ENCODE results near the gene ZNF605.
A peak's percentile ranks its signal among the peaks of the same experiment; 100 is the strongest.
"Not testable (repeated sequence)": the region's sequence is repeated elsewhere in the genome, so short reads cannot be mapped to it uniquely, and the experiment has no call there.

Gene ZNF605

DNA sequence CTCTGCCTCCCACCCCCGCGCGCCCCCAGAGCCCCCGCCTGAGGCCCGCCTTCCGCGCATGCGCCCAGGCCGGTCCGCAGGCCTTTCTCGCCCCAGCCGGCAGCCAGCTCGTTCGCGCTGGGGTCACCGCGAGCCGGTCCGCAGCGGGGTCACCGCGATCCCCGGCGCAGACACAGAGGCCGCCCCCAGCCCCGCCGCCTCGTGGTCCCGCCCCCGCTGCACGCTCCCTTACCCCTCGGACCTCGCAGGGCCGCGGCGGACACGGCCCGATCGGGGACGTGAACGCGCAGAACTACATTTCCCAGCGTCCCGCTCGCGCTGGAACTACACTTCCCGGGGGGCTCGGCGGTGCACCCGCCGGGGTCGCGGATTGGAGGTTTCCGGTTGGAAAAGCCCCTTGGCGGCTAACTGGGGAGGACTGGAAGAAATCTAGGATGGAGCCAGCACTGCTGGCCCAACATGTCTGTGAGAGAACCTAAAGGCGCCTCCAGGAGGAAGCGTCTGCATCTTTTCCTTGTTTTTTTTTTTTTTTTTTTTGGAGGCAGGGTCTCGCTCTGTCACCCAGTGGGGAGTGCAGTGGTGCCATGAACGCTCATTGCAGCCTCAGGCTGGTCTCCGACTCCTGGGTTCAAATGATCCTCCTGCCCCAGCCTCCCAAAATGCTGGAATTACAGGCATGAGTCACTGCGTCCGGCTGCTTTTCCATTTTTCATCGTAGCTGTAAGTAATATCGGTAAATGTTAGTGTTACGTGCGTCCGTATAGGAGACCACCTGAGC lies at the start of gene ZNF605:
ZNF605 (minus strand) TSS at position 296 of the 778 bp plus-strand sequence. CDS start 10,671 bp downstream, outside the sequence.
- peak; percentile 88 to 89 for DNase-seq

- no peak for DNase-seq
Measured at GRCh38 chr12:132998741-132999140, 42.6 kb upstream of the ZNF605 start.

- no peak for DNase-seq
Measured at GRCh38 chr12:132986885-132987225, 30.7 kb upstream of the ZNF605 start.

- DNase-seq: peak; percentile 90 to 91
Measured at GRCh38 chr12:132986001-132986884, 30.1 kb upstream of the ZNF605 start, which contains the start of gene ZNF26. Gene ZNF26 (plus strand): TSS chr12:132986367. CDS start chr12:132986841, 474 bp downstream.

- peak; percentile 11 to 20 for DNase-seq
Measured at GRCh38 chr12:132976870-132977269, 20.8 kb upstream of the ZNF605 start.

- DNase-seq: no peak
Measured at GRCh38 chr12:132972374-132972773, 16.3 kb upstream of the ZNF605 start.

DNA sequence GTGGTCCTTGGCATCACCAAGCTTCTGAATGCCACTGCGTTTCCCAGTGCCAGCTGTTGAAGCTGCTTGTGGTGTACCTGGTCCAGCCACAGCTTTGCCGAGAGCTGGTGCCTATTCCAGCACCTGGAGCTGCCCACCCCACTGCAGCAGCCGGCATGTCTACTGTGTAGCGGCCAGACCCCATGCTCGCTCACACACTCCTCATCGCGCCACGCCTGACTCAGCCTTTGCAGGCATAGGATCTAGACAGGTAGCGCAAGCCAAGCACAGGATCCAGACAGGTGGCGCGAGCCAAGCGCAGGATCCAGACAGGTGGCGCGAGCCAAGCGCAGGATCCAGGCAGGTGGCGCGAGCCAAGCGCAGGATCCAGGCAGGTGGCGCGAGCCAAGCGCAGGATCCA lies 11.6 kb upstream of the ZNF605 start:
- no peak for DNase-seq

DNA sequence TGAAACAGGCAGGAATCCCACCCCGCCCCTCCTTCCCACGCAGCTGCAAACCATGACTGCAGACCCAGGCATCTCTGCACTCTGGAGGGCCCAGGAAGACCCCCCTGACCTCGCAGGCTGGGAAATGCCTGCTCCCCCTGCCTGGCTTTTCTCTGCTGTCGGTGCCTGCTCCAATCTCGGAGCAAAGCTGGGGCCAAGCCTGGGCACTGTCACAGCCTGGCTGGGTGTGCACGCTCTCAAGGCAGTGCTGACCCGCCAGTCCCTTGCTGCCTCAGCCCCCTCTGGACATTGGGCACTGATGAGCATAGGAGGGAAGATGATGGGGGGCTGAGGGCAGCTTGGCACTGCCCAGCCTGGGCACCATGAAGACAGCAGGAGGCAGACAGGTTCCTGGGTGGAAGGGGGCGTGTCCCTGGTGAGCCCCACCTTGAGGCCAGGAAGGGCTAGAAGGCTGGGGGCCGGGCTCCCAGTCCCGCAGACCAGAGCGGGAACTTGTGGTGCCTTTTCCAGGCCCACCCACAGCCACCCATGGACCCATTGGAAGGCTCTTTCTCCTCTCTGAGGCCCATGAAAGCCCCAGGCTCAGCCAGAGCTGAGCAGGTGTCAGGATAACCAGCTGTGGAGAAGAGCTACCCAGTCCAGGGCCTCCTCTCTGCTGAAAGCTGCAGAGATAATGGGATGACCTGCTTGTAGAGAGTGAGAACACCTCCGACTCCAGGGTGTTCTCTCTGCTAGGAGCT lies 10.7 kb upstream of the ZNF605 start:
- DNase-seq: no peak

GRCh38 chr12:132965796-132966195 lies 9.7 kb upstream of the ZNF605 start:
- no peak for DNase-seq

GRCh38 chr12:132963947-132964346 lies 7.8 kb upstream of the ZNF605 start:
- not testable (repeated sequence) for DNase-seq

DNA sequence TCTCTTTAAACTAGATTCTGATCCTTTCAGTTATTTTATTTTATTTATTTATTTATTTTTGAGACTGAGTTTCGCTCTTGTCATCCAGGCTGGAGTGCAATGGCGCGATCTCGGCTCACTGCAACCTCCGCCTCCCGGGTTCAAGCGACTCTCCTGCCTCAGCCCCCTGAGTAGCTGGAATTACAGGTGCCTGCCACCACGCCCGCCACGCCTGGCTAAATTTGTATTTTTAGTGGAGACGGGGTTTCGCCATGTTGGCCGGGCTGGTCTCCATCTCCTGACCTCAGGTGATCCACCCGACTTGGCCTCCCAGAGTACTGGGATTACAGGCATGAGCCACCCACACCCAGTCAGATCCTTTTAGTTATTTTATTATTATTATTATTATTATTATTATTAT lies 5.7 kb upstream of the ZNF605 start:
- DNase-seq: not testable (repeated sequence)

DNA sequence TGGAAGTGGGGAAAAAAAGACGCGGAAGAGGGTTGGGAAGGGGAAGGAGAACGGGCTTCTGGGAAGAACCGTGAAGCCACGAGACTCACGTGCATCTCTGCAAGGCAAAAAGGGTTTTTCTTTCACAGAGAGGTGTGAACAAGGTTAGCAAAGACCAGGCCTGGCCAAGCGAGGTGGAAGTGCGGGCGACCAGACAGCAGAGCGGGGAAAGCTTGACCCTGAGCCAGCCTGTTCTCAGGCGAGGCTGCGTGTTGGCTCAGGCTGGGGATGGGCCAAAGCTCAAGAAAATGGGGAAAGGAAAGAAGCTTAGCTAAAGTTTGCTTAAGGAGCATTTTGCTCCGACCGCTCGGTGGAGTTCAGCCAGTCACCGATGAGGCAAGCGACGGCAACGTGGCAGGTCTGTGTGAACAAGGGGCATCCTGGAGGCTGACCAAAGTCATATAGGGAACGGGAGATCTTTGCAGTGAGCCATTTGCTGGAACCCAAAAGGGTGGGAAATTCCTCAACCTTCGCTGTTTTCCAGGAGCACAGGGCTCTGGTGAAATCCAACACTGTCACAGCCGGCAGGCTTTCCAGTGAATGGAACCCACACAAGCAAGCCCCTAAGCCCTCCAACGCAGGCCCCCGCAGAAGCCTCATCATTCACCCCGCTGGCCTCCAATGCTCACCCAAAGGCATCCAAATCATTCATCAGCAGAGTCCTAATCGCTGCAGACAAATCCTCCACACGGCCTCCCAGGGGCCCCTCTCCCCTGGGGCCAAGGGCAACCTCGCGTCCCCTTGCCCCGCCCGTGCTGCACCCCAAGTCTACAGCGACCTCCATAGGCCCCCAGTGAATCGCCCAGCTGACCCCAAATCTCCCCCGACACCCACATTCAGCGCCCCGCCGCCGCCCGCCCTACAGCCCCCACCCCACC lies 754 bp downstream of the ZNF605 start:
- no peak for DNase-seq

DNA sequence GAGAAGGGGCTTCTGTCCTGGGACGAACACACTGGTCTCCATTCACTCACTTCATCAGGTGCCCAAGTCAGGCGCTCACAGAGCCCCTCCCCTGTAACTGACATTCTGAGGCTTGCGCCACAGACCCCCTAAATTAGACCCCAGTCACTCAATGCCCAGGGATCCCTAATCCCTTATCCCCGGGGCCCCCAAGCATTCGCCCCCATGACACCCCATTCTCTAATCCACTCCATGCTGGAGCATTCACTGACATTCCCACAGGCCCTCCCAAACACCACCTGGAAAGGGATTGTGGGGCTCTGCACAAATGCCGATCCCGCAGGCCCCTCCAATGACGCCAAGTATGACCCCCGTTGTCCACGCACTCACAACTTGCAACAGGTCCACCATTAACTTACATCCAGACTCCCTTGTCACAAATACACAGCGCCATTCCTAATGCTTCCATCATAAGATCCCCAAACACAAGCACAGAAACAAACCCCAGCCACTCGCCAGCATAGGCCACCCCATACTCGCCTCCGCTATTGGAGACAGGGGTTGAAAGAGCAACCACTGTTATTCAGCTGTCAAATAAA lies 1.5 kb downstream of the ZNF605 start:
- no peak for DNase-seq

DNA sequence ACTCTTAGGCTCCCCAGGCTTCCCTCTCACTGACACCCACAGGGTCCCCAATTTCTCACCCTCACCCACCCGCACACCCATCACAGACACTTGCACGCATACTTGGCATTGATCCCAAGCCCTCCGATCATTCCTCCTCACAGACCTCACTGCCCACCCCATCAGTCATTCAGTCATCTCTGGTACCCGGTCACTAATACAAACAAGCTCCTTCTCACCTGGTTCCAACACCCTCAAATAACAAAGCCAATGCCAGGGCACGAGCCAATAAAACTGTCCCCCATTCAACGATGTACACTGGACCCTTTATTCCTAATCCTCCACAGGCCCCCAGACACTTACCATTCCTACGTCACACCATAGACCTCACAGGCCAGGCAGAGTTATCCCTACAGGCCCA lies 2.3 kb downstream of the ZNF605 start:
- no peak for DNase-seq

- no peak for DNase-seq
Measured at GRCh38 chr12:132953163-132953425, 3.0 kb downstream of the ZNF605 start.

DNA sequence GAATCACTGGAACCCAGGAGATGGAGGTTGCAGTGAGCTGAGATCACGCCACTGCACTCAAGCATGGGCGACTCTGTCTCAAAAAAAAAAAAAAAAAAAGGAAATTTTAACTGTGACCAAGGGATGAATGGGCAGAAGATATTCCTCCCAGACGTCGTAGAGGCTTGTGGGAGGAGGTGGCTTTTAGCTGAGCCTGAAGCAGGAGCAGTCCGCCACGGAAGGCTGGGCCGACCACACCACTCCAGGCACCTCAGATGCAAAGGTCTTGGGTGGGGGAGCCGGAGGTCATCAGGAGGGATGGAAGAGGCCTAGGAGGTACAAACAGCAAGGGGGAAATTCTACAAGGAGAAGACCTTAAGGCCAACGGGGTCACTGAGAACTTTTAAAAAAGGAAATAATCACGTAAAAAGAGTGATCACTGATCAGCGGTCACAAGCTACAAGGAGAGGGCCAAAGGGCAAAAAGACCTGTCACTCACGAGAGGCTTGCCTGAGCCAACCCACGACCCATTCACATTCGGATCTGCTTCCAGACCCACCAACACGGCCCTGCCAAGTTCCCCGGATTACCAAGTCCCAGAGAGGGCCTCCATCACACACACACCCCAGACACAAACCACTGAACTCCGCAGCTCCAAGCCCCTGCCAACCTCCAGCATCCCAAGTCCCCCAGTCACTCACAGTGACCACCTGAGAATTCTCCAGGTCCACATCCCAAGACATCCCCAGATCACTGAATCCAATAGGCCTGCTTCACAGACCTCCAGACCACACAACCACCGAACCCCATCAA lies 3.5 kb downstream of the ZNF605 start:
- no peak for DNase-seq

GRCh38 chr12:132951649-132952048 lies 4.5 kb downstream of the ZNF605 start:
- DNase-seq: no peak

DNA sequence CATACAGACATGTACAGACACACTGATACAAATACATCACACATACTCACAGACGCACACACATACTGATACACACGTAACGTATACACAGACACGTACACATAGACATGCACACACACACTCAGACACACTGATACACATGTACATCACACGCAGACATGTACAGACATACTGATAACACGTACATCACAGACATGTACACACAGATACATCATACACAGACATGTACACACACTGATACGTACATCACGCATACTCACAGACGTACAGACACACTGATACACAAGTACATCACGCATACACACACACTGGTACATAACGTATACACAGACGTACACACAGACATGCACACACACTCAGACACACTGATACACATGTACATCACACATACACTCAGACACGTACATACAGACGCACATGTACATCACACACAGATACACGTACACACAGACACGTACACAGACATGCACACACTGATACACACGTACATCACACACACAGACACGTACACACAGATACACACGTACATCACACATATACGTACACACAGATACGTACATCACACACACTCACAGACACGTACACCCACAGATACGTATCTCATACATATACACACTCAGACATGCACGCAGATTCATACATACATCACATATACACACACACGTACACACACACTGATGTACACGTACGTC lies 5.1 kb downstream of the ZNF605 start:
- DNase-seq: no peak

- no peak for DNase-seq
Measured at GRCh38 chr12:132949936-132950837, 5.9 kb downstream of the ZNF605 start.

All from CD4-positive, alpha-beta T cell treated with Interleukin-1 beta for 1 hour (primary cell).